Activated naive CD8-positive, alpha-beta T cell treated with anti-CD3 and anti-CD28 coated beads, Interleukin-2, amount 10 ng/mL, durations not matched to agents 7 days and 5 days (primary cell): ENCODE data around the gene ACTR10. TPM values are rescaled to one million over a fixed set of nuclear protein-coding genes. Genes with fewer than 3 reads are reported as not detected.
A peak's percentile ranks its signal among the peaks of the same experiment; 100 is the strongest.

Experiments used
- ATAC-seq: fragments of 150-1000 bp; cut with Tn5 transposase; one replicate; pipeline ENCODE4 v1.10.0; 2021; ENCODE audit warnings: low read depth, moderate library complexity
- POLR2A ChIA-PET: fragments of 350-600 bp; sonication (Branson Sonifier 250); formaldehyde crosslinking; loops from one replicate; lab custom pipeline; 2021; ENCODE audit warnings: antibody characterized with exemption; lab: Charles Lee
- DNase-seq: peaks from one replicate; pipeline ENCODE4 v3.0.0; 2021
- H3K27ac Mint-ChIP-seq: one replicate; pipeline ENCODE4 v1.8.0; 2022; ENCODE audit warnings: mild to moderate bottlenecking, mixed read lengths
- H3K27me3 Mint-ChIP-seq: one replicate; pipeline ENCODE4 v1.8.0; 2022; ENCODE audit warnings: mild to moderate bottlenecking, moderate library complexity, mixed read lengths
- H3K36me3 Mint-ChIP-seq: one replicate; pipeline ENCODE4 v1.8.0; 2021; ENCODE audit warnings: mild to moderate bottlenecking, mixed read lengths
- H3K4me1 Mint-ChIP-seq: one replicate; pipeline ENCODE4 v1.8.0; 2021; ENCODE audit warnings: mixed read lengths
- H3K4me3 Mint-ChIP-seq: one replicate; pipeline ENCODE4 v1.8.0; 2022; ENCODE audit warnings: mild to moderate bottlenecking, moderate library complexity, mixed read lengths
- H3K9me3 Mint-ChIP-seq: one replicate; pipeline ENCODE4 v1.8.0; 2021; ENCODE audit warnings: mixed read lengths
- total RNA-seq, 2 experiments: library from RNA; stranded (reverse); gene quantifications; one replicate each; pipeline ENCODE4 v1.2.3, GENCODE V29; 2021

The ACTR10 gene
- total RNA-seq, 2 experiments from 2014 or later = 44.9 to 50.1 TPM

DNA sequence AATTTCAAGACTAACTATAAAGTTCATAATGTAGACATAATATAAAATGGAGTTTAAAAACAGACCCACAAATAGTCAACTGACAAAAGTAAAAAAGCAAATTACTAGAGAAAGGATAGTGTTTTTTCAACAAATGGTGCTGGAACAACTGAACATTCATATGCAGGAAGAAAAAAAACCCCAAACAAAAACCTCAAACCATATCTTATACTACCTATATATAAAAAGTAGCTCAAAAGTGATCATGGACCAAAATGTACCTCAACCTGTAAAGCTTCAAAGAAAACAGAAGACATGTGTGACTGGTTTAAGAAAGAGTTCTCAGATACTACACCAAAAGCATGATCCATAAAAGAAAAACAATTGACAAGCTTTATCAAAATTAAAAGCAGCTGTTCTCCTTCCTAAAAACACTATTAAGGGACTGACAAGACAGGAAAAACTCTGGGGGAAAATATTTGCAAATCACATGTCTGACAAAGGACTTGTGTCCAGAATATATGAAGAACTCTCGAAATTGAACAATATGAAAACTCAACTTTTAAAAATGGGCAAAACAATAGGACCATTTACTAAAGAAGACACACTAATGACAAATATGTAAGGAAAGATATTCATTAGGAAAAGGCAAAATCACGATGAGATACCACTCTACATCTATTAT is 75.7 kb downstream of the ACTR10 start:
- peaks cover 34% of the 10 kb centered on the region for H3K36me3 Mint-ChIP-seq
- H3K9me3 Mint-ChIP-seq = no peaks in the 10 kb centered on the region
- peak overlapping the region; percentile 66 for H3K4me3 Mint-ChIP-seq
- peaks cover 34% of the 10 kb centered on the region for H3K4me1 Mint-ChIP-seq
- peak overlapping the region; percentile 79 for H3K27ac Mint-ChIP-seq
- ATAC-seq (peak; percentile 46), DNase-seq (no peak)
- POLR2A ChIA-PET = interaction anchor here (0.9 to 2.0 kb wide), 5 partner anchors 10 to 31 kb away, joined by 4 to 11 read pairs (median 6); partner anchors contain the start of genes ARID4A and PSMA3
- no peaks in the 10 kb centered on the region for H3K27me3 Mint-ChIP-seq

DNA sequence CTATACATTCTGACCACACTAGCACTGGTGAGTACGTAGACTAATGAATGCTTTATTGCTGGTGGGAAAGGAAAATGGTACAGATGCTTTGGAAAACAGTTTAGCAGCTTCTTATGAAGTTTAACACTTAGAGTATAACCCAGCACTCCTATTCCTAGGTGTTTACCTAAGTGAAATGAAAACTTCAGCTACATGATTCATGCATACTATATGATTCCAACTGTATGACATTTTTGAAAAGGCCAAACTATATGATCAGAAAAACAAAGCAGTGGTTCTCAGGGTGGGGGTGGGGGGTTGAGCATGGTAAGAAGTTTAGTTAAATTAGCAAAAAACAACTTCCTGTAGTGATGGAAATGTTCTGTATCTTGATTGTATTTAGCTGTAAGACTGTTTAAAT is 76.3 kb downstream of the ACTR10 start:
- POLR2A ChIA-PET = interaction anchor here (0.9 to 2.0 kb wide), 5 partner anchors 9 to 32 kb away, joined by 4 to 11 read pairs (median 6); partner anchors contain the start of genes ARID4A and PSMA3
- ATAC-seq (no peak), DNase-seq (no peak)
- H3K4me1 Mint-ChIP-seq = peaks cover 37% of the 10 kb centered on the region
- H3K27me3 Mint-ChIP-seq = no peaks in the 10 kb centered on the region
- no peaks in the 10 kb centered on the region for H3K9me3 Mint-ChIP-seq
- no peak overlapping the region for H3K4me3 Mint-ChIP-seq
- H3K27ac Mint-ChIP-seq = no peak overlapping the region
- peaks cover 34% of the 10 kb centered on the region for H3K36me3 Mint-ChIP-seq

DNA sequence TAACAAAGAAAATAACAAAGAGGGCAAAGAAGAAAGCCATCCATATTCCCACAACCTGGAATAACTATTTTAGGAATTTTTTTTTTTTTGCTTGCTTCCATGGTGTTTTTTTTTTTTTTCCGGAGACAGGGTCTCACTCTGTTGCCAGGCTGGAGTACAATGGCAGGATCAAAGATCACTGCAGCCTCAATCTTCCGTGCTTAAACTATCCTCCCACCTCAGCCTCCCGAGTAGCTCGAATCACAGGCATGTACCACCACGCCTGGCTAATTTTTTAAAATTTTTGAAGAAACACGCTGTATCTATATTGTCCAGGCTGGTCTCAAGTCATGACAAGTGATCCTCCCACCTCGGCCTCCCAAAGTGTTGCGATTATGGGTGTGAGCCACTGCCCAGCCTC is 78.2 kb downstream of the ACTR10 start:
- peaks cover 50% of the 10 kb centered on the region for H3K4me1 Mint-ChIP-seq
- no peaks in the 10 kb centered on the region for H3K9me3 Mint-ChIP-seq
- H3K36me3 Mint-ChIP-seq = peaks cover 41% of the 10 kb centered on the region
- H3K27ac Mint-ChIP-seq = peak overlapping the region; percentile 45
- no peaks in the 10 kb centered on the region for H3K27me3 Mint-ChIP-seq
- ATAC-seq (no peak), DNase-seq (no peak)
- POLR2A ChIA-PET = interaction anchor here (0.7 kb wide), 2 partner anchors 13 to 165 kb away, joined by 3 read pairs; no protein-coding TSS in a partner anchor
- H3K4me3 Mint-ChIP-seq = no peak overlapping the region

DNA sequence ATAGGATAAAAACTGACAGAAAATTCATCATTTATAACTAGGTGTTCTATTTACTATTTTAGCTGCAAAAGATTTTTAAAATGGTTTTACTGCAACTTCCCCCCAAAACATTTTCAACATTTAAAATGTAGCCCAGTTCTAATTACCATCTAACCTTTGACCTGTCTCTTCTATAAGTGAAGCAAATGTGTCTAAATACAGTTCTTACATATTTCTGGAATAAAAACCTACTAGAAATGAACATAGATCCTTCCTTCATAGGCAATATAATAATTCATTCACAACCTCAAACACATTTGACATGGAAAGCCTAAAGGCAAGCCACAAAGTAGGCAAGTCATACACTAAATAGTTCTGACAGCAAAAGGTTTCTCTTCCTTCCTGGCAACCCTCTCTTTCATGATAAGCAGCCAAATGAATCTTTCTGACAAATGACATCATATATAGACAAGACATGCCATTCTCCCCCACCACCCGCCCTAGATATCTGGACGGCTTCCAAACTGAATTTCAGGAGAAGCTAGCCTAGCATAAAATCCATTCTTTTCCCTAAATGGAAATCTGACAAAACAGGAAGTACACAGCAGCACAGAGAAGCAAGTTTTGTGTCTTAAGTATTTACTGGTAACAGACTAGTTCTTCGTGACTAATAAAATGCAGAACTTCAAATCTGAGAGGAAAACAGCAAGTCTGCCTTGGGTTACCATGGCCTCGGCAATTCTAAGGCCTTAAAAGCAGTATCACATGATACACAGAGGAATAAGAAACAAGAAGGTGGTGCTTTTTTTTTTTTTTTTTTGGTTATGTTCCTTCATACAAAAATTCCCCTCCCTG is 81.2 kb downstream of the ACTR10 start:
- H3K27ac Mint-ChIP-seq = peak overlapping the region; percentile 91
- H3K27me3 Mint-ChIP-seq = no peaks in the 10 kb centered on the region
- H3K4me1 Mint-ChIP-seq = peaks cover 40% of the 10 kb centered on the region
- peak overlapping the region; percentile 75 for H3K4me3 Mint-ChIP-seq
- DNase-seq (no peak), ATAC-seq (peak; percentile 84)
- H3K36me3 Mint-ChIP-seq = peaks cover 46% of the 10 kb centered on the region
- no peaks in the 10 kb centered on the region for H3K9me3 Mint-ChIP-seq
- POLR2A ChIA-PET = interaction anchor here (1.1 to 1.4 kb wide), 2 partner anchors 16 to 17 kb away, joined by 3 to 4 read pairs; partner anchors contain the start of gene ARID4A

DNA sequence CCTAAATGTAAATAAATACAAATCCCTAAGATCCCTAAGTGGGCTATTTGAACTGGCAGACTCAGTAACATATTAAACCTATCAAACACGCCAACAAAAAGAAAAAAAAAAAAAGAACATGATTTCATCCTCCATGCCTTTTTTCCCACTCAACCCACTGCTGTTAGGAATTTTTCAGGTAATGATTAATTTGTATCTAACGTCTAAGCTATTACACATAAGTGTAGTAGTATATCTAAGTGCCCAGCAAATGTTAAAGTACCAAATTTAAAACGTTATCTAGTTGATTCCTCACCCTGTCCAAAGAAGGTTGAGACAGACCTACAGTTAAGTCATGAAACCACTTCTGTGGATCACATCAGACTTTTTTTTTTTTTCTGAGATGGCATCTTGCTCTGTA is 82.0 kb downstream of the ACTR10 start:
- H3K27ac Mint-ChIP-seq = peak overlapping the region; percentile 91
- H3K4me3 Mint-ChIP-seq = peak overlapping the region; percentile 75
- peaks cover 49% of the 10 kb centered on the region for H3K36me3 Mint-ChIP-seq
- POLR2A ChIA-PET = interaction anchor here (1.1 kb wide), 1 partner anchor 16 kb away, joined by 4 read pairs; no protein-coding TSS in a partner anchor
- ATAC-seq = no peak
- no peaks in the 10 kb centered on the region for H3K9me3 Mint-ChIP-seq
- no peak for DNase-seq
- no peaks in the 10 kb centered on the region for H3K27me3 Mint-ChIP-seq
- H3K4me1 Mint-ChIP-seq = peaks cover 33% of the 10 kb centered on the region

DNA sequence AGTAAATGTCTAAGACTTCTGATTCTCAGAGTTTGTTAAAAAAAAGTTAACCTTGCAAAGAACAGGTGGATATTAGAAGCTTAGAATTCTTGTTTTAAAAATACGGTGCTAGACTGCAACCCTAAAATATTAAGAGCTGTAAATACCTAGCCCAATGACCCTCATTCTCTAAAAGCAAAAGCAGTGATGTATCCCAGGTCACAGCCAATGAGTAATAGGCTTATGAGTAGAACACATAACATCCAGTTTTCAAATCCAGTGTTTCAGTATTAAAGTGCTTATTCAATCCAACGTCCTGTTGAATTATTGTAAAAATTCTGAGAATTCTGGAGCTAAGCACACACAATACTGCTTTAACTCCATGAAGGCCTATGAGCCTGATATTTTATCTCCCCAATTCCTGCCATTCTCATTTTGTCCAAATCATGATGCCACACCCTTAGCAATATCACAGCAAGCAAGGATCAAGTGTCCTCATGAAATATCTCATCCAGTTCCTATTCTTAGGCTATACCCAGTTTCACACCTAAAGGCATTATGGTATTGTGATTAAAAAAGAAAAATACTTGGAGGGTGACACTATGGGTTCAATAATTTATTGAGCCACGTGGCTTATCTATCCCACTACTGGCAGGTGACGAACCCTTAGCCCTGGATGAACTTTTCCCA is 83.1 kb downstream of the ACTR10 start:
- H3K27me3 Mint-ChIP-seq = no peaks in the 10 kb centered on the region
- ATAC-seq (no peak), DNase-seq (no peak)
- no peaks in the 10 kb centered on the region for H3K9me3 Mint-ChIP-seq
- H3K4me1 Mint-ChIP-seq = peaks cover 36% of the 10 kb centered on the region
- H3K27ac Mint-ChIP-seq = no peak overlapping the region
- POLR2A ChIA-PET = interaction anchor here (1.3 kb wide), 1 partner anchor 16 kb away, joined by 3 read pairs; no protein-coding TSS in a partner anchor
- no peak overlapping the region for H3K4me3 Mint-ChIP-seq
- peaks cover 53% of the 10 kb centered on the region for H3K36me3 Mint-ChIP-seq

DNA sequence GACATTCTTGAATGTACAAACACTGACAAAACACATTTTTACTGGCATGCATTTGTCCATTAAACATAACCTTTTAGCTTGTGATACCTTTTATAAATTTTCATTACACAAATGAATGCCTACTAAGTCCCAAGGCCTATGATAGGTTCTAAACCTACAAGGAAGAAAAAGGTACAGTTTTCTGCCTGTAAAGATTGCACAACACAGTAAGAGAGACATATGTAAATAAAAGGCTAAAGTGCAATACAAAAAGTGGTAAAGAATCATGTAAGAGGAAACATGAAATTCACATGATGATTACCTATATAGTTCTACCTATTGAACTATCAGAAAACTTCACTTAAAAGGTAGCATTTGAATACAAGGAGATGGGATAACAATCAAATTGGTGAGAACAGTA is 83.8 kb downstream of the ACTR10 start:
- POLR2A ChIA-PET = interaction anchor here (1.3 kb wide), 1 partner anchor 16 kb away, joined by 3 read pairs; no protein-coding TSS in a partner anchor
- Mint-ChIP-seq H3K4me1 (peaks cover 38% of the 10 kb centered on the region), H3K27me3 (no peaks in the 10 kb centered on the region), H3K36me3 (peaks cover 58% of the 10 kb centered on the region), H3K9me3 (no peaks in the 10 kb centered on the region), H3K4me3 (no peak overlapping the region), H3K27ac (no peak overlapping the region)
- ATAC-seq = no peak
- no peak for DNase-seq

DNA sequence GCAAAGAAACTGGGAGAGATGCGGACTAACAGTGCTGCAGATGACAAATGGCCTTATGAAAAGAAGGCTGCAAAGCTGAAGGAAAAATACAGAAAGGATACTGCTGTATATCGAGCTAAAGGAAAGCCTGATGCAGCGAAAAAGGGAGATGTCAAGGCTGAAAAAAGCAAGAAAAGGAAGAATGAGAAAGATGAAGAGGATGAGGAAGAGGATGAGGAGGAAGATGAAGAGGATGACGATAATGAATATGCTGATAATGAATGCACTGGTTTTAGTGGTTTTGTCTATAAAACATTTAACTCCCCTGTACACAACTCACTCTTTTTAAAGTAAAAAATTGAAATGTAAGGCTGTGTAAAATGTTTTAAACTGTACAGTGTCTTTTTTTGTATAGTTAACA is 85.2 kb downstream of the ACTR10 start:
- peaks cover 44% of the 10 kb centered on the region for H3K4me1 Mint-ChIP-seq

More for the DNA sequence above, 85.2 kb downstream of the ACTR10 start:
- H3K36me3 Mint-ChIP-seq = peaks cover 61% of the 10 kb centered on the region
- DNase-seq (no peak), ATAC-seq (no peak)
- H3K27me3 Mint-ChIP-seq = no peaks in the 10 kb centered on the region
- H3K4me3 Mint-ChIP-seq = no peak overlapping the region
- POLR2A ChIA-PET = interaction anchor here (1.0 to 1.1 kb wide), 2 partner anchors 9 to 13 kb away, joined by 4 to 5 read pairs; partner anchors contain the start of gene ARID4A
- peak overlapping the region; percentile 25 for H3K27ac Mint-ChIP-seq
- no peaks in the 10 kb centered on the region for H3K9me3 Mint-ChIP-seq

Other genes with a start within 250 kb of the ACTR10 start
- not detected for gene ARMH4, start 47.9 kb upstream of the ACTR10 start, total RNA-seq
- 100 to 1,000 TPM; 189 to 203 TPM for gene PSMA3, start 44.7 kb downstream of the ACTR10 start, total RNA-seq
- gene ARID4A, start 98.4 kb downstream of the ACTR10 start, total RNA-seq = 10 to 100 TPM; 51.4 to 53.2 TPM
- gene TOMM20L, start 195.8 kb downstream of the ACTR10 start, total RNA-seq = not detected
- gene TIMM9, start 227.4 kb downstream of the ACTR10 start, total RNA-seq = 10 to 100 TPM; 34.6 to 38.0 TPM
- 10 to 100 TPM; 27.4 to 29.9 TPM for gene KIAA0586, start 227.6 kb downstream of the ACTR10 start, total RNA-seq